ENCODE results near the gene SYNDIG1. TPM values are rescaled to one million over a fixed set of nuclear protein-coding genes. Genes with fewer than 3 reads are reported as not detected.

The SYNDIG1 gene
- total RNA-seq, 1 experiment from 2014 or later: not detected

DNA sequence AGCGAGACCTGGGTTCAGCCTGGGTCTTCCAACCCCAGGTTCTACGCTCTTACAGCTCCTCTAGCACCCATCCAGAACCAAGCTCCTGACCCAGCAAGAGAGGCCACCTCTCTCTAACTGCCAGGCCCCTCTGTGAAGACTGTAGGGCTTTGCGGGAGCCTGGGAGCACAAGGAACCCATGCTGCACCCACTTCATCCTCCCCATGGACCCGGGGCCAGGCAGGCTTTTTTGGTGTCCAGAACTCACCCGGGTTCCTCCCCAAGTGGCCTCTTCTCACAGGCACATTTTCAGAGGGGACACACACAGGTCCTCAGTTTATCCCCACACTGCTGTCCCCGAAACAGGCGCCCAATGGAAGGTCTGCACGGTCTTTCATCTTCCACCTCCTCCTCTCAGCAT lies 145.9 kb downstream of the SYNDIG1 start:
- no peak for TF ChIP-seq CTCF (IDR thresholded peaks at IDR 0.05; ENCODE audit: unreplicated experiment)
- Mint-ChIP-seq H3K9me3 (ENCODE audit: low read depth, unreplicated experiment) (no peaks in the 10 kb centered on the region), H3K4me1 (ENCODE audit: low read depth, unreplicated experiment) (no peaks in the 10 kb centered on the region), H3K27ac (ENCODE audit: unreplicated experiment) (no peak overlapping the region), H3K4me3 (ENCODE audit: low read depth, unreplicated experiment) (no peak overlapping the region), H3K27me3 (ENCODE audit: unreplicated experiment) (peaks cover 24% of the 10 kb centered on the region), H3K36me3 (ENCODE audit: insufficient read depth, unreplicated experiment) (no peaks in the 10 kb centered on the region)
- CTCF ChIA-PET: no interaction called here
- BruUV-seq (replicated peaks): no TSS peak
- intact Hi-C loops (cut with micrococcal nuclease; ENCODE audit: unreplicated experiment): no loop called here
- no peak for DNase-seq

- CTCF ChIA-PET: no interaction called here
- no peak for TF ChIP-seq CTCF (IDR thresholded peaks at IDR 0.05; ENCODE audit: unreplicated experiment)
These were observed 147.0 kb downstream of the SYNDIG1 start for GRCh38 chr20:24616258-24617079.

GRCh38 chr20:24617080-24617432 lies 147.6 kb downstream of the SYNDIG1 start:
- CTCF ChIA-PET: interaction anchor here (0.6 kb wide), 1 partner anchor 149 kb away, joined by 3 read pairs; no protein-coding TSS in a partner anchor
- no TSS peak for BruUV-seq (replicated peaks)
- no peak for TF ChIP-seq CTCF (IDR thresholded peaks at IDR 0.05; ENCODE audit: unreplicated experiment)
- Mint-ChIP-seq H3K27me3 (ENCODE audit: unreplicated experiment) (peaks cover 18% of the 10 kb centered on the region), H3K9me3 (ENCODE audit: low read depth, unreplicated experiment) (no peaks in the 10 kb centered on the region), H3K27ac (ENCODE audit: unreplicated experiment) (no peak overlapping the region), H3K4me3 (ENCODE audit: low read depth, unreplicated experiment) (no peak overlapping the region), H3K4me1 (ENCODE audit: low read depth, unreplicated experiment) (no peaks in the 10 kb centered on the region), H3K36me3 (ENCODE audit: insufficient read depth, unreplicated experiment) (no peaks in the 10 kb centered on the region)
- intact Hi-C loops (cut with micrococcal nuclease; ENCODE audit: unreplicated experiment): no loop called here
- DNase-seq: no peak

More at GRCh38 chr20:24616258-24617079, 147.0 kb downstream of the SYNDIG1 start:
- Mint-ChIP-seq H3K9me3 (ENCODE audit: low read depth, unreplicated experiment) (no peaks in the 10 kb centered on the region), H3K4me1 (ENCODE audit: low read depth, unreplicated experiment) (no peaks in the 10 kb centered on the region), H3K27ac (ENCODE audit: unreplicated experiment) (no peak overlapping the region), H3K27me3 (ENCODE audit: unreplicated experiment) (peaks cover 15% of the 10 kb centered on the region), H3K36me3 (ENCODE audit: insufficient read depth, unreplicated experiment) (no peaks in the 10 kb centered on the region), H3K4me3 (ENCODE audit: low read depth, unreplicated experiment) (no peak overlapping the region)
- intact Hi-C loops (cut with micrococcal nuclease; ENCODE audit: unreplicated experiment): no loop called here
- no TSS peak for BruUV-seq (replicated peaks)
- DNase-seq: no peak

- Mint-ChIP-seq H3K27me3 (ENCODE audit: unreplicated experiment) (peaks cover 24% of the 10 kb centered on the region), H3K9me3 (ENCODE audit: low read depth, unreplicated experiment) (no peaks in the 10 kb centered on the region), H3K36me3 (ENCODE audit: insufficient read depth, unreplicated experiment) (no peaks in the 10 kb centered on the region), H3K4me1 (ENCODE audit: low read depth, unreplicated experiment) (no peaks in the 10 kb centered on the region), H3K27ac (ENCODE audit: unreplicated experiment) (no peak overlapping the region), H3K4me3 (ENCODE audit: low read depth, unreplicated experiment) (no peak overlapping the region)
- BruUV-seq (replicated peaks): no TSS peak
- CTCF ChIA-PET: interaction anchor here (0.6 kb wide), 1 partner anchor 148 kb away, joined by 3 read pairs; no protein-coding TSS in a partner anchor
- no peak for DNase-seq
- no peak for TF ChIP-seq CTCF (IDR thresholded peaks at IDR 0.05; ENCODE audit: unreplicated experiment)
- intact Hi-C loops (cut with micrococcal nuclease; ENCODE audit: unreplicated experiment): no loop called here
These were observed 148.5 kb downstream of the SYNDIG1 start for GRCh38 chr20:24617757-24618450.
